CD4-positive, alpha-beta T cell (primary cell): Measurements from ENCODE around the gene LILRA2. TPM values are rescaled to one million over a fixed set of nuclear protein-coding genes. Genes with fewer than 3 reads are reported as not detected.

Experiments
- ATAC-seq: fragments of 200-7000 bp; cut with Tn5 transposase; one replicate; pipeline ENCODE4 v1.10.0; 2022; ENCODE audit warnings: mild to moderate bottlenecking; ENCODE audit not compliant: poor library complexity
- CTCF ChIA-PET: fragments of 350-600 bp; sonication (Branson Sonifier 250); formaldehyde crosslinking; loops from one replicate; lab custom pipeline; 2021; ENCODE audit warnings: antibody characterized with exemption, inconsistent platforms; lab: Charles Lee
- POLR2A ChIA-PET: fragments of 350-600 bp; sonication (Branson Sonifier 250); formaldehyde crosslinking; loops from one replicate; lab custom pipeline; 2021; ENCODE audit warnings: antibody characterized with exemption, inconsistent platforms; lab: Charles Lee
- DNase-seq, 14 experiments: peaks; one replicate each; pipeline ENCODE4 v3.0.0-alpha.2; 2013 to 2020; ENCODE audit warnings: mixed read lengths in 2 of 14
- H3K27ac ChIP-seq, 2 donors: one replicate each; pipeline versions ENCODE4 v1.5.1 to v1.7.0; 2013; ENCODE audit warnings: low read length in 2 of 2, low read depth in 1 of 2, mild to moderate bottlenecking in 1 of 2
- H3K27me3 ChIP-seq, 2 experiments: 1 replicate in 1 of 2; 2 replicates in 1 of 2; pipeline versions ENCODE4 v1.6.1 to v1.7.0; 2013; ENCODE audit warnings: low read length in 2 of 2, control low read depth in 1 of 2, mild to moderate bottlenecking in 1 of 2, moderate library complexity in 1 of 2; ENCODE audit not compliant: insufficient read depth in 2 of 2, control insufficient read depth in 1 of 2
- H3K36me3 ChIP-seq: one replicate; pipeline ENCODE4 v1.6.1; 2013; ENCODE audit warnings: low read length, control low read depth; ENCODE audit not compliant: insufficient read depth
- H3K4me1 ChIP-seq: one replicate; pipeline ENCODE4 v1.6.1; 2013; ENCODE audit warnings: low read length, control low read depth; ENCODE audit not compliant: insufficient read depth
- H3K4me3 ChIP-seq: one replicate; pipeline ENCODE4 v1.5.1; 2013; ENCODE audit warnings: mild to moderate bottlenecking, low read length, moderate library complexity
- H3K9me3 ChIP-seq, 2 experiments: 1 replicate in 1 of 2; 2 replicates in 1 of 2; pipeline versions ENCODE4 v1.6.1 to v1.7.0; 2013; ENCODE audit warnings: low read length in 2 of 2, mild to moderate bottlenecking in 2 of 2, control low read depth in 1 of 2, moderate library complexity in 1 of 2; ENCODE audit not compliant: control insufficient read depth in 1 of 2, insufficient read depth in 1 of 2
- H3K27ac Mint-ChIP-seq: one replicate; pipeline ENCODE4 v1.8.0; 2020; ENCODE audit warnings: mixed read lengths
- H3K27me3 Mint-ChIP-seq: one replicate; pipeline ENCODE4 v1.8.0; 2021; ENCODE audit warnings: mixed read lengths
- H3K36me3 Mint-ChIP-seq: one replicate; pipeline ENCODE4 v1.8.0; 2021; ENCODE audit warnings: low read depth, mixed read lengths
- H3K4me1 Mint-ChIP-seq: one replicate; pipeline ENCODE4 v1.8.0; 2021; ENCODE audit warnings: low read depth, mixed read lengths
- H3K4me3 Mint-ChIP-seq: one replicate; pipeline ENCODE4 v1.8.0; 2020; ENCODE audit warnings: mild to moderate bottlenecking, mixed read lengths
- H3K9me3 Mint-ChIP-seq: one replicate; pipeline ENCODE4 v1.8.0; 2020; ENCODE audit warnings: mixed read lengths
- intact Hi-C, 2 experiments: fragments of 100-400 bp; cut with DNase I in 1 of 2; cut with micrococcal nuclease in 1 of 2; formaldehyde crosslinking; loops; one replicate each; pipeline versions ENCODE4 v1.15.1 to v1.9.0; 2023 to 2025; cut with DNase I, micrococcal nuclease
- total RNA-seq, 174 experiments: library from RNA in 2 of 174; stranded (reverse) in 2 of 174; gene quantifications; one replicate each; pipeline ENCODE4 v1.2.3 and lab custom pipeline; 2021 to 2026
- TF ChIP-seq, protein P1 (sequence below): fragments of 200-600 bp; IDR thresholded peaks from one replicate; pipeline ENCODE4 v1.8.0; 2022; ENCODE audit warnings: antibody characterized with exemption, mild to moderate bottlenecking

The LILRA2 gene
- total RNA-seq, 2 experiments from 2014 or later = 0.78 to 0.91 TPM

DNA sequence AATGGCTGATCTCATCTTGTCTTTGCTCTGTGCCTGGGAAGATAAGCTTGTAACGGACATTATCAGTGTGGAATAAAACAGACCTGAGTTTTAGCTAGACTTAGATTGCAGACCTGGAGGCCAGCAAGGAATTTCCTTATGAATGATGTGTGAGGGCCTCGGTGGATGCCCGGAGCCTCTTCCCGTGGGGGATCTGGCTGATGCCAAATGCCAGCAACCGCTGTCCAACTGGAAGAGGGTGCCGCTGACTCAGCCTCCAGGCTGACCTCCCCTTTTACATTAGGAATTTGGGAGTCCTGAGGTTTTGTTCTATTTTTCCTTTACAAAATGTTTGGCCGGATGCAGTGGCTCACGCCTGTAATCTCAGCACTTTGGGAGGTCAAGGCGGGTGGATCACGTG is 19.6 kb upstream of the LILRA2 start:
- Histone ChIP-seq H3K9me3 (peaks cover 0 to 9% of the 10 kb centered on the region in 2 experiments), H3K4me1 (peaks cover 5% of the 10 kb centered on the region), H3K36me3 (no peaks in the 10 kb centered on the region), H3K27me3 (no peaks in the 10 kb centered on the region), H3K27ac (no peak overlapping the region), H3K4me3 (no peak overlapping the region)
- no peak overlapping the region for H3K4me3 Mint-ChIP-seq
- intact Hi-C loops = no loop called here
- ATAC-seq (no peak), DNase-seq (no peak)
- TF ChIP-seq, protein P1, sequence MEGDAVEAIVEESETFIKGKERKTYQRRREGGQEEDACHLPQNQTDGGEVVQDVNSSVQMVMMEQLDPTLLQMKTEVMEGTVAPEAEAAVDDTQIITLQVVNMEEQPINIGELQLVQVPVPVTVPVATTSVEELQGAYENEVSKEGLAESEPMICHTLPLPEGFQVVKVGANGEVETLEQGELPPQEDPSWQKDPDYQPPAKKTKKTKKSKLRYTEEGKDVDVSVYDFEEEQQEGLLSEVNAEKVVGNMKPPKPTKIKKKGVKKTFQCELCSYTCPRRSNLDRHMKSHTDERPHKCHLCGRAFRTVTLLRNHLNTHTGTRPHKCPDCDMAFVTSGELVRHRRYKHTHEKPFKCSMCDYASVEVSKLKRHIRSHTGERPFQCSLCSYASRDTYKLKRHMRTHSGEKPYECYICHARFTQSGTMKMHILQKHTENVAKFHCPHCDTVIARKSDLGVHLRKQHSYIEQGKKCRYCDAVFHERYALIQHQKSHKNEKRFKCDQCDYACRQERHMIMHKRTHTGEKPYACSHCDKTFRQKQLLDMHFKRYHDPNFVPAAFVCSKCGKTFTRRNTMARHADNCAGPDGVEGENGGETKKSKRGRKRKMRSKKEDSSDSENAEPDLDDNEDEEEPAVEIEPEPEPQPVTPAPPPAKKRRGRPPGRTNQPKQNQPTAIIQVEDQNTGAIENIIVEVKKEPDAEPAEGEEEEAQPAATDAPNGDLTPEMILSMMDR = no peak
- ChIA-PET CTCF (no interaction called here), POLR2A (no interaction called here)
- H3K4me1 Mint-ChIP-seq = no peaks in the 10 kb centered on the region
- H3K27me3 Mint-ChIP-seq = peaks cover 41% of the 10 kb centered on the region
- no peaks in the 10 kb centered on the region for H3K9me3 Mint-ChIP-seq
- no peak overlapping the region for H3K27ac Mint-ChIP-seq
- H3K36me3 Mint-ChIP-seq = no peaks in the 10 kb centered on the region

DNA sequence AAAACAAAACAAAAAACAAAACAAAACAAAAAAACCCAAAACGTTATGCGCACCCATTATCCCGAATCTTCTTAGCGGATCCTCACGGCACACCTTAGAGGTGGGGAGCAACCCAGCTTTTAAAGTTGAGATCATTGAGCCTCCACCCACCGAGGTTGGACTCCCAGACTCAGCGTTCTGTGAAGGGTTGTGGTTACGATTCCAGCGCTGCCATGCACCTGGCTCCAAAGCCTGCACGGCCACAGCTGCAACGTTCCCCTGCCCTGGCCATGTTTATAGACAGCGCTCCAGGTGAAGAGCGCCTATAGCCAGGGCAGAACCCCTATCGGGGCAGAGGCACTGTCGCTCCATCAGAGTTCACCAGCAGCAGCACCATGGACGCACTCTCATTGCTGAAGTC is 18.7 kb upstream of the LILRA2 start:
- Histone ChIP-seq H3K4me1 (peaks cover 5% of the 10 kb centered on the region), H3K9me3 (peaks cover 0 to 9% of the 10 kb centered on the region in 2 experiments), H3K36me3 (no peaks in the 10 kb centered on the region), H3K4me3 (no peak overlapping the region), H3K27me3 (no peaks in the 10 kb centered on the region), H3K27ac (no peak overlapping the region)
- intact Hi-C loops = no loop called here
- Mint-ChIP-seq H3K9me3 (no peaks in the 10 kb centered on the region), H3K27me3 (peaks cover 39% of the 10 kb centered on the region), H3K27ac (no peak overlapping the region), H3K4me1 (no peaks in the 10 kb centered on the region), H3K4me3 (no peak overlapping the region), H3K36me3 (no peaks in the 10 kb centered on the region)
- no peak for ATAC-seq
- no peak for DNase-seq
- POLR2A ChIA-PET = no interaction called here
- TF ChIP-seq, protein P1 = no peak
- CTCF ChIA-PET = no interaction called here

DNA sequence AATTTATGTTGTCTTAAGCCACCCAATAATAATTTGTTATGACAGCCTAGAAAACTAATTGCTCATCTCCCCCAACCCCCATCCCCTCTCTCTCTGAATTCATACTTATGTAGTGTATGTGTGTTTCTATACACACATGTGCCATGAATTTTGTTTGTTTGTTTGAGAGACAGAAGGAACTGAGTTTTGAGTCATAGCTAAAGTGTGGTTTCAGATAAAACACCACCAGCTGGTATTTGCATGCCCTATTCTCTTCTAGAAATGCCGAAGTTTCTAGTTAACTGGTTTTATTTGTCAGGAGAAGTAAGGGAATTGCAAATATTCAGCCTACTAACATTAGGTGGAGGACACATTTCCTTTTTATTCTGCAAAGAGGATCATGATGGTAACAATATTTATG is 17.4 kb upstream of the LILRA2 start:
- ChIA-PET CTCF (no interaction called here), POLR2A (no interaction called here)
- Histone ChIP-seq H3K36me3 (no peaks in the 10 kb centered on the region), H3K4me1 (peaks cover 5% of the 10 kb centered on the region), H3K9me3 (peaks cover 0 to 9% of the 10 kb centered on the region in 2 experiments), H3K4me3 (no peak overlapping the region), H3K27me3 (no peaks in the 10 kb centered on the region), H3K27ac (no peak overlapping the region)
- ATAC-seq (no peak), DNase-seq (no peak)
- Mint-ChIP-seq H3K27ac (no peak overlapping the region), H3K36me3 (no peaks in the 10 kb centered on the region), H3K27me3 (peaks cover 39% of the 10 kb centered on the region), H3K4me3 (no peak overlapping the region), H3K9me3 (no peaks in the 10 kb centered on the region), H3K4me1 (no peaks in the 10 kb centered on the region)
- intact Hi-C loops = no loop called here
- TF ChIP-seq, protein P1 = no peak
